ENCODE results near the gene ACSF3.

DNA sequence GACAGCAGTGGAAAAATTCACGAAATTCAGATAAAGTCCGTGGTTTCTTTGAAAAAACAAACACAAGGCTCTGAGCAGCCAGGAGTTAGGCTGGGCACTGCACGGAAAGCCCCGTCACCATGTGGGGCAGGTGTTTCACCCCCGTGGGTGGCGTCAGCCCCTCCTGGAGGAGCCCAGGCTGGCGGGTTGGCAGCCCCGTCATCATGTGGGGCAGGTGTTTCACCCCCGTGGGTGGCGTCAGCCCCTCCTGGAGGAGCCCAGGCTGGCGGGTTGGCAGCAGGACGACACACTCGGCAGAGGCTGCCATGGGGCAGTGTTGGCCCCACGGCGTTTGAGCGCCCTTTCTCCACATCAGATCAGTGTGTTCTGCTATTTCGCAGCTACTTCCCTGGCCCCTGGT is 38.1 kb downstream of the ACSF3 start:
- no peak for TF ChIP-seq EZH2 (IDR thresholded peaks at IDR 0.05; ENCODE audit: borderline replicate concordance, insufficient read depth, low read length, poor library complexity, severe bottlenecking)
- TF ChIP-seq, protein P1, sequence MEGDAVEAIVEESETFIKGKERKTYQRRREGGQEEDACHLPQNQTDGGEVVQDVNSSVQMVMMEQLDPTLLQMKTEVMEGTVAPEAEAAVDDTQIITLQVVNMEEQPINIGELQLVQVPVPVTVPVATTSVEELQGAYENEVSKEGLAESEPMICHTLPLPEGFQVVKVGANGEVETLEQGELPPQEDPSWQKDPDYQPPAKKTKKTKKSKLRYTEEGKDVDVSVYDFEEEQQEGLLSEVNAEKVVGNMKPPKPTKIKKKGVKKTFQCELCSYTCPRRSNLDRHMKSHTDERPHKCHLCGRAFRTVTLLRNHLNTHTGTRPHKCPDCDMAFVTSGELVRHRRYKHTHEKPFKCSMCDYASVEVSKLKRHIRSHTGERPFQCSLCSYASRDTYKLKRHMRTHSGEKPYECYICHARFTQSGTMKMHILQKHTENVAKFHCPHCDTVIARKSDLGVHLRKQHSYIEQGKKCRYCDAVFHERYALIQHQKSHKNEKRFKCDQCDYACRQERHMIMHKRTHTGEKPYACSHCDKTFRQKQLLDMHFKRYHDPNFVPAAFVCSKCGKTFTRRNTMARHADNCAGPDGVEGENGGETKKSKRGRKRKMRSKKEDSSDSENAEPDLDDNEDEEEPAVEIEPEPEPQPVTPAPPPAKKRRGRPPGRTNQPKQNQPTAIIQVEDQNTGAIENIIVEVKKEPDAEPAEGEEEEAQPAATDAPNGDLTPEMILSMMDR (IDR thresholded peaks at IDR 0.05; ENCODE audit: poor library complexity, severe bottlenecking), result no peak
- TF ChIP-seq POLR2AphosphoS5 (IDR thresholded peaks at IDR 0.05), result no peak
- no peak for TF ChIP-seq RAD21 (conservative IDR thresholded peaks at IDR 0.05)
- TF ChIP-seq, protein P2, sequence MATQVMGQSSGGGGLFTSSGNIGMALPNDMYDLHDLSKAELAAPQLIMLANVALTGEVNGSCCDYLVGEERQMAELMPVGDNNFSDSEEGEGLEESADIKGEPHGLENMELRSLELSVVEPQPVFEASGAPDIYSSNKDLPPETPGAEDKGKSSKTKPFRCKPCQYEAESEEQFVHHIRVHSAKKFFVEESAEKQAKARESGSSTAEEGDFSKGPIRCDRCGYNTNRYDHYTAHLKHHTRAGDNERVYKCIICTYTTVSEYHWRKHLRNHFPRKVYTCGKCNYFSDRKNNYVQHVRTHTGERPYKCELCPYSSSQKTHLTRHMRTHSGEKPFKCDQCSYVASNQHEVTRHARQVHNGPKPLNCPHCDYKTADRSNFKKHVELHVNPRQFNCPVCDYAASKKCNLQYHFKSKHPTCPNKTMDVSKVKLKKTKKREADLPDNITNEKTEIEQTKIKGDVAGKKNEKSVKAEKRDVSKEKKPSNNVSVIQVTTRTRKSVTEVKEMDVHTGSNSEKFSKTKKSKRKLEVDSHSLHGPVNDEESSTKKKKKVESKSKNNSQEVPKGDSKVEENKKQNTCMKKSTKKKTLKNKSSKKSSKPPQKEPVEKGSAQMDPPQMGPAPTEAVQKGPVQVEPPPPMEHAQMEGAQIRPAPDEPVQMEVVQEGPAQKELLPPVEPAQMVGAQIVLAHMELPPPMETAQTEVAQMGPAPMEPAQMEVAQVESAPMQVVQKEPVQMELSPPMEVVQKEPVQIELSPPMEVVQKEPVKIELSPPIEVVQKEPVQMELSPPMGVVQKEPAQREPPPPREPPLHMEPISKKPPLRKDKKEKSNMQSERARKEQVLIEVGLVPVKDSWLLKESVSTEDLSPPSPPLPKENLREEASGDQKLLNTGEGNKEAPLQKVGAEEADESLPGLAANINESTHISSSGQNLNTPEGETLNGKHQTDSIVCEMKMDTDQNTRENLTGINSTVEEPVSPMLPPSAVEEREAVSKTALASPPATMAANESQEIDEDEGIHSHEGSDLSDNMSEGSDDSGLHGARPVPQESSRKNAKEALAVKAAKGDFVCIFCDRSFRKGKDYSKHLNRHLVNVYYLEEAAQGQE (IDR thresholded peaks at IDR 0.05; ENCODE audit: borderline replicate concordance), result no peak
- TF ChIP-seq MXI1 (conservative IDR thresholded peaks at IDR 0.05; ENCODE audit: poor library complexity, severe bottlenecking), result no peak

All from neural cell (in vitro differentiated cells).